Endodermal cell (in vitro differentiated cells): ENCODE measurements around the gene CDH4. TPM values are rescaled to one million over a fixed set of nuclear protein-coding genes. Genes with fewer than 3 reads are reported as not detected.

Source experiments
- DNase-seq: peaks from one replicate; pipeline ENCODE4 v3.0.0-alpha.2; 2017
- H3K27ac ChIP-seq: 2 replicates; pipeline ENCODE4 v1.5.1; 2013; ENCODE audit warnings: mild to moderate bottlenecking, low read depth, low read length, moderate library complexity
- H3K27me3 ChIP-seq: 2 replicates; pipeline ENCODE4 v1.6.1; 2013; ENCODE audit warnings: mild to moderate bottlenecking, low read length, moderate library complexity; ENCODE audit not compliant: insufficient read depth, control insufficient read depth, poor library complexity, severe bottlenecking
- H3K36me3 ChIP-seq: 2 replicates; pipeline ENCODE4 v1.7.0; 2013; ENCODE audit warnings: mild to moderate bottlenecking, low read length, moderate library complexity; ENCODE audit not compliant: control insufficient read depth, insufficient read depth
- H3K4me1 ChIP-seq: one replicate; pipeline ENCODE4 v1.7.0; 2013; ENCODE audit warnings: low read length; ENCODE audit not compliant: control insufficient read depth, insufficient read depth
- H3K4me3 ChIP-seq: 2 replicates; pipeline ENCODE4 v1.5.1; 2013; ENCODE audit warnings: mild to moderate bottlenecking, low read length, moderate library complexity
- H3K9ac ChIP-seq: 2 replicates; pipeline ENCODE4 v1.6.1; 2013; ENCODE audit warnings: mild to moderate bottlenecking, low read length, moderate library complexity; ENCODE audit not compliant: poor library complexity, severe bottlenecking; ENCODE audit errors: extremely low read depth
- H3K9me3 ChIP-seq: 2 replicates; pipeline ENCODE4 v1.6.1; 2013; ENCODE audit warnings: mild to moderate bottlenecking, low read length, moderate library complexity; ENCODE audit not compliant: control insufficient read depth
- H3K27ac Mint-ChIP-seq: 2 replicates; pipeline ENCODE4 v1.8.0; 2020; ENCODE audit warnings: mixed read lengths
- H3K27me3 Mint-ChIP-seq: 2 replicates; pipeline ENCODE4 v1.8.0; 2021; ENCODE audit warnings: mild to moderate bottlenecking, mixed read lengths; ENCODE audit not compliant: insufficient read depth
- H3K36me3 Mint-ChIP-seq: 2 replicates; pipeline ENCODE4 v1.8.0; 2020; ENCODE audit warnings: low read depth, mixed read lengths
- H3K4me1 Mint-ChIP-seq: 2 replicates; pipeline ENCODE4 v1.8.0; 2020; ENCODE audit warnings: mixed read lengths
- H3K4me3 Mint-ChIP-seq: 2 replicates; pipeline ENCODE4 v1.8.0; 2020; ENCODE audit warnings: mild to moderate bottlenecking, moderate library complexity, mixed read lengths
- H3K9me3 Mint-ChIP-seq: 2 replicates; pipeline ENCODE4 v1.8.0; 2020; ENCODE audit warnings: mild to moderate bottlenecking, mixed read lengths
- CTCF ChIP-seq: fragments of 200-600 bp; sonication (generic); conservative IDR thresholded peaks from 2 replicates; pipeline ENCODE4 v1.5.0; 2021; ENCODE audit warnings: antibody characterized with exemption, mild to moderate bottlenecking
- WGBS, 2 experiments: methylation state at CpG; one replicate each; pipeline versions ENCODE4 v1.1.5 to v1.1.7; 2013; ENCODE audit warnings: missing lambda C conversion rate in 2 of 2, mixed read lengths in 1 of 2; ENCODE audit not compliant: insufficient coverage in 1 of 2, insufficient read length in 1 of 2; 5-methylcytosine and 5-hydroxymethylcytosine counted together
- total RNA-seq, 2 donors: library from RNA; stranded (reverse); fragmentation: NEBNext Ultra II Directional in 1 of 2; extraction: Animal tissue kit (Norgen Biotek cat#: 25700) in 1 of 2; gene quantifications; 2 replicates in 1 of 2; 3 replicates in 1 of 2; pipeline ENCODE4 v1.2.1, GENCODE V29; 2021

CDH4 gene
- total RNA-seq, 2 donors from 2014 or later, result 1.8 to 5.8 TPM

- H3K9ac ChIP-seq, result no peak overlapping the region
- DNase-seq, result no peak
- H3K4me3 ChIP-seq, result no peak overlapping the region
- no peaks in the 10 kb centered on the region for H3K4me1 Mint-ChIP-seq
- no peaks in the 10 kb centered on the region for H3K36me3 ChIP-seq
- no peaks in the 10 kb centered on the region for H3K36me3 Mint-ChIP-seq
- TF ChIP-seq CTCF, result no peak
- no peaks in the 10 kb centered on the region for H3K9me3 Mint-ChIP-seq
- peaks cover 35% of the 10 kb centered on the region for H3K27me3 Mint-ChIP-seq
- H3K9me3 ChIP-seq, result no peaks in the 10 kb centered on the region
- 94 to 97% methylated on average over 10 to 11 of the region's 11 CpGs for WGBS, 2 experiments
- no peak overlapping the region for H3K4me3 Mint-ChIP-seq
- no peaks in the 10 kb centered on the region for H3K4me1 ChIP-seq
- H3K27ac Mint-ChIP-seq, result no peak overlapping the region
- H3K27me3 ChIP-seq, result no peaks in the 10 kb centered on the region
- H3K27ac ChIP-seq, result no peak overlapping the region
These were observed 456.8 kb downstream of the CDH4 start for GRCh38 chr20:61708891-61709290.

- Mint-ChIP-seq H3K9me3 (peaks cover 7% of the 10 kb centered on the region), H3K36me3 (no peaks in the 10 kb centered on the region), H3K4me1 (no peaks in the 10 kb centered on the region), H3K27ac (no peak overlapping the region), H3K27me3 (peaks cover 41% of the 10 kb centered on the region), H3K4me3 (no peak overlapping the region)
- 93 to 98% methylated on average over 7 to 8 of the region's 8 CpGs for WGBS, 2 experiments
- no peak for TF ChIP-seq CTCF
- Histone ChIP-seq H3K9me3 (no peaks in the 10 kb centered on the region), H3K9ac (no peak overlapping the region), H3K36me3 (no peaks in the 10 kb centered on the region), H3K4me3 (no peak overlapping the region), H3K27ac (no peak overlapping the region), H3K27me3 (no peaks in the 10 kb centered on the region), H3K4me1 (no peaks in the 10 kb centered on the region)
- no peak for DNase-seq
These were observed 458.0 kb downstream of the CDH4 start for GRCh38 chr20:61710108-61710507.

- H3K27me3 ChIP-seq, result no peaks in the 10 kb centered on the region
- H3K9ac ChIP-seq, result no peak overlapping the region
- peaks cover 19% of the 10 kb centered on the region for H3K9me3 Mint-ChIP-seq
- H3K4me1 Mint-ChIP-seq, result no peaks in the 10 kb centered on the region
- H3K36me3 Mint-ChIP-seq, result no peaks in the 10 kb centered on the region
- no peaks in the 10 kb centered on the region for H3K36me3 ChIP-seq
- H3K4me3 ChIP-seq, result no peak overlapping the region
- H3K4me3 Mint-ChIP-seq, result no peak overlapping the region
- no peak for TF ChIP-seq CTCF
- H3K27me3 Mint-ChIP-seq, result peaks cover 35% of the 10 kb centered on the region
- no peak overlapping the region for H3K27ac ChIP-seq
- H3K9me3 ChIP-seq, result no peaks in the 10 kb centered on the region
- DNase-seq, result no peak
- no peak overlapping the region for H3K27ac Mint-ChIP-seq
- H3K4me1 ChIP-seq, result no peaks in the 10 kb centered on the region
- WGBS, 2 experiments, result 72 to 73% methylated on average over 2 to 9 of the region's 9 CpGs
These were observed 460.6 kb downstream of the CDH4 start for GRCh38 chr20:61712688-61713087.
